MCF 10A (cell line): ENCODE results near the gene ENC1. TPM values are rescaled to one million over a fixed set of nuclear protein-coding genes. Genes with fewer than 3 reads are reported as not detected.
A peak's percentile ranks its signal among the peaks of the same experiment; 100 is the strongest.

Experiments
- BruUV-seq: library from RNA; stranded (reverse); fragments of 400-500 nt; replicated peaks from 2 replicates; lab custom pipeline; 2021; lab: Mats Ljungman, UMichigan
- CTCF ChIA-PET: fragments of 300-600 bp; sonication (Branson Sonifier 250); formaldehyde crosslinking; extraction: SDS; loops from one replicate; lab custom pipeline; 2021; ENCODE audit warnings: antibody characterized with exemption, inconsistent platforms; lab: Yijun Ruan, JAX
- POLR2A ChIA-PET: fragments of 300-600, 350-650 bp; sonication (Branson Sonifier 250); formaldehyde crosslinking; extraction: SDS; loops from one replicate; lab custom pipeline; 2020; ENCODE audit warnings: antibody characterized with exemption, inconsistent platforms; lab: Yijun Ruan, JAX
- DNase-seq: peaks from one replicate; pipeline ENCODE4 v3.0.0-alpha.2; 2018; ENCODE audit not compliant: unreplicated experiment
- H3K27ac Mint-ChIP-seq: one replicate; pipeline ENCODE4 v1.8.0; 2022; ENCODE audit warnings: mild to moderate bottlenecking, low read depth, mixed read lengths; ENCODE audit not compliant: unreplicated experiment
- H3K27me3 Mint-ChIP-seq: one replicate; pipeline ENCODE4 v1.8.0; 2022; ENCODE audit warnings: mixed read lengths; ENCODE audit not compliant: insufficient read depth, unreplicated experiment
- H3K36me3 Mint-ChIP-seq: one replicate; pipeline ENCODE4 v1.8.0; 2022; ENCODE audit warnings: mild to moderate bottlenecking, moderate library complexity, mixed read lengths; ENCODE audit not compliant: insufficient read depth, unreplicated experiment
- H3K4me1 Mint-ChIP-seq: one replicate; pipeline ENCODE4 v1.8.0; 2022; ENCODE audit warnings: mixed read lengths; ENCODE audit not compliant: insufficient read depth, unreplicated experiment
- H3K4me3 Mint-ChIP-seq: one replicate; pipeline ENCODE4 v1.8.0; 2022; ENCODE audit warnings: mild to moderate bottlenecking, moderate library complexity, mixed read lengths; ENCODE audit not compliant: unreplicated experiment
- H3K9me3 Mint-ChIP-seq: one replicate; pipeline ENCODE4 v1.8.0; 2022; ENCODE audit warnings: mixed read lengths; ENCODE audit not compliant: unreplicated experiment
- intact Hi-C: fragments of 100-400 bp; cut with micrococcal nuclease; formaldehyde crosslinking; loops from 2 replicates; pipeline ENCODE4 v1.14.1; 2022
- total RNA-seq: library from RNA; stranded (reverse); gene quantifications from 2 replicates; pipeline ENCODE4 v1.2.3, GENCODE V29; 2022
- TF ChIP-seq, protein P1 (sequence below): fragments of 200-600 bp; IDR thresholded peaks from one replicate; pipeline ENCODE4 v1.8.0; 2022; ENCODE audit warnings: antibody characterized with exemption, mild to moderate bottlenecking; ENCODE audit not compliant: unreplicated experiment

Gene ENC1
- total RNA-seq, 1 experiment from 2014 or later: 12.9 TPM

- no peak overlapping the region for H3K27ac Mint-ChIP-seq
- CTCF ChIA-PET: interaction anchor here (0.9 kb wide), 1 partner anchor 73 kb away, joined by 7 read pairs; no protein-coding TSS in a partner anchor
Measured at GRCh38 chr5:74669821-74670220, 29.3 kb upstream of the ENC1 start.

GRCh38 chr5:74667396-74667795 lies 26.9 kb upstream of the ENC1 start:
- CTCF ChIA-PET: interaction anchor here (0.6 to 0.7 kb wide), 3 partner anchors 106 to 441 kb away, joined by 4 to 6 read pairs (median 5); no protein-coding TSS in a partner anchor

More at GRCh38 chr5:74669821-74670220, 29.3 kb upstream of the ENC1 start:
- Mint-ChIP-seq H3K9me3 (no peaks in the 10 kb centered on the region), H3K36me3 (no peaks in the 10 kb centered on the region), H3K4me1 (peaks cover 13% of the 10 kb centered on the region), H3K4me3 (no peak overlapping the region), H3K27me3 (no peaks in the 10 kb centered on the region)
- DNase-seq: no peak
- POLR2A ChIA-PET: no interaction called here
- intact Hi-C loops: loop anchor here (5.0 kb wide), 1 partner anchor 97 kb away; the partner anchor contains the start of genes GFM2 and NSA2
- no TSS peak for BruUV-seq
- TF ChIP-seq, protein P1, sequence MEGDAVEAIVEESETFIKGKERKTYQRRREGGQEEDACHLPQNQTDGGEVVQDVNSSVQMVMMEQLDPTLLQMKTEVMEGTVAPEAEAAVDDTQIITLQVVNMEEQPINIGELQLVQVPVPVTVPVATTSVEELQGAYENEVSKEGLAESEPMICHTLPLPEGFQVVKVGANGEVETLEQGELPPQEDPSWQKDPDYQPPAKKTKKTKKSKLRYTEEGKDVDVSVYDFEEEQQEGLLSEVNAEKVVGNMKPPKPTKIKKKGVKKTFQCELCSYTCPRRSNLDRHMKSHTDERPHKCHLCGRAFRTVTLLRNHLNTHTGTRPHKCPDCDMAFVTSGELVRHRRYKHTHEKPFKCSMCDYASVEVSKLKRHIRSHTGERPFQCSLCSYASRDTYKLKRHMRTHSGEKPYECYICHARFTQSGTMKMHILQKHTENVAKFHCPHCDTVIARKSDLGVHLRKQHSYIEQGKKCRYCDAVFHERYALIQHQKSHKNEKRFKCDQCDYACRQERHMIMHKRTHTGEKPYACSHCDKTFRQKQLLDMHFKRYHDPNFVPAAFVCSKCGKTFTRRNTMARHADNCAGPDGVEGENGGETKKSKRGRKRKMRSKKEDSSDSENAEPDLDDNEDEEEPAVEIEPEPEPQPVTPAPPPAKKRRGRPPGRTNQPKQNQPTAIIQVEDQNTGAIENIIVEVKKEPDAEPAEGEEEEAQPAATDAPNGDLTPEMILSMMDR: no peak

GRCh38 chr5:74665816-74666215 lies 25.3 kb upstream of the ENC1 start:
- DNase-seq: no peak
- POLR2A ChIA-PET: interaction anchor here (0.6 to 0.8 kb wide), 2 partner anchors 20 to 774 kb away, joined by 3 read pairs; partner anchors contain the start of gene HEXB
- H3K27me3 Mint-ChIP-seq: no peaks in the 10 kb centered on the region

More at GRCh38 chr5:74667396-74667795, 26.9 kb upstream of the ENC1 start:
- POLR2A ChIA-PET: no interaction called here
- TF ChIP-seq, protein P1: no peak
- H3K4me3 Mint-ChIP-seq: no peak overlapping the region
- no peak overlapping the region for H3K27ac Mint-ChIP-seq
- intact Hi-C loops: no loop called here
- H3K27me3 Mint-ChIP-seq: no peaks in the 10 kb centered on the region
- no peaks in the 10 kb centered on the region for H3K4me1 Mint-ChIP-seq
- H3K9me3 Mint-ChIP-seq: no peaks in the 10 kb centered on the region
- no peak for DNase-seq
- no TSS peak for BruUV-seq
- no peaks in the 10 kb centered on the region for H3K36me3 Mint-ChIP-seq

GRCh38 chr5:74665273-74665672 lies 24.7 kb upstream of the ENC1 start:
- H3K27me3 Mint-ChIP-seq: no peaks in the 10 kb centered on the region
- peak; percentile 23 for DNase-seq
- POLR2A ChIA-PET: interaction anchor here (0.6 to 0.8 kb wide), 2 partner anchors 20 to 774 kb away, joined by 3 read pairs; partner anchors contain the start of gene HEXB
- no peaks in the 10 kb centered on the region for H3K9me3 Mint-ChIP-seq
- CTCF ChIA-PET: interaction anchor here (0.6 to 4.2 kb wide), 2 partner anchors 8 to 751 kb away, joined by 6 to 32 read pairs; no protein-coding TSS in a partner anchor
- H3K36me3 Mint-ChIP-seq: no peaks in the 10 kb centered on the region
- peaks cover 5% of the 10 kb centered on the region for H3K4me1 Mint-ChIP-seq
- intact Hi-C loops: no loop called here
- TF ChIP-seq, protein P1: no peak
- BruUV-seq: no TSS peak
- no peak overlapping the region for H3K27ac Mint-ChIP-seq
- no peak overlapping the region for H3K4me3 Mint-ChIP-seq

More at GRCh38 chr5:74665816-74666215, 25.3 kb upstream of the ENC1 start:
- no peak overlapping the region for H3K4me3 Mint-ChIP-seq
- H3K36me3 Mint-ChIP-seq: no peaks in the 10 kb centered on the region
- H3K4me1 Mint-ChIP-seq: peaks cover 2% of the 10 kb centered on the region
- intact Hi-C loops: no loop called here
- CTCF ChIA-PET: no interaction called here
- TF ChIP-seq, protein P1: no peak
- no TSS peak for BruUV-seq
- H3K27ac Mint-ChIP-seq: no peak overlapping the region
- no peaks in the 10 kb centered on the region for H3K9me3 Mint-ChIP-seq
